ENCODE data around the gene RDH11. TPM values are rescaled to one million over a fixed set of nuclear protein-coding genes. Genes with fewer than 3 reads are reported as not detected.

The RDH11 gene, protein sequence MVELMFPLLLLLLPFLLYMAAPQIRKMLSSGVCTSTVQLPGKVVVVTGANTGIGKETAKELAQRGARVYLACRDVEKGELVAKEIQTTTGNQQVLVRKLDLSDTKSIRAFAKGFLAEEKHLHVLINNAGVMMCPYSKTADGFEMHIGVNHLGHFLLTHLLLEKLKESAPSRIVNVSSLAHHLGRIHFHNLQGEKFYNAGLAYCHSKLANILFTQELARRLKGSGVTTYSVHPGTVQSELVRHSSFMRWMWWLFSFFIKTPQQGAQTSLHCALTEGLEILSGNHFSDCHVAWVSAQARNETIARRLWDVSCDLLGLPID
- total RNA-seq: 10 to 100 TPM; 36.0 to 44.1 (median 38.3) TPM
- long read RNA-seq, donor 1, transcript RDH11-201 (7 exons, 2,588 nt): major isoform, 30 of 47 reads
- long read RNA-seq, donor 1, partial matches to known transcripts: 10 of 47 reads
- long read RNA-seq, donor 1, other reads (novel, unspliced or antisense): 4 of 47 reads
- long read RNA-seq, donor 2, transcript RDH11-201 (7 exons, 2,588 nt): major isoform, 43 of 54 reads
- long read RNA-seq, donor 2, partial matches to known transcripts: 1 of 54 reads
- long read RNA-seq, donor 2, other reads (novel, unspliced or antisense): 9 of 54 reads

DNA sequence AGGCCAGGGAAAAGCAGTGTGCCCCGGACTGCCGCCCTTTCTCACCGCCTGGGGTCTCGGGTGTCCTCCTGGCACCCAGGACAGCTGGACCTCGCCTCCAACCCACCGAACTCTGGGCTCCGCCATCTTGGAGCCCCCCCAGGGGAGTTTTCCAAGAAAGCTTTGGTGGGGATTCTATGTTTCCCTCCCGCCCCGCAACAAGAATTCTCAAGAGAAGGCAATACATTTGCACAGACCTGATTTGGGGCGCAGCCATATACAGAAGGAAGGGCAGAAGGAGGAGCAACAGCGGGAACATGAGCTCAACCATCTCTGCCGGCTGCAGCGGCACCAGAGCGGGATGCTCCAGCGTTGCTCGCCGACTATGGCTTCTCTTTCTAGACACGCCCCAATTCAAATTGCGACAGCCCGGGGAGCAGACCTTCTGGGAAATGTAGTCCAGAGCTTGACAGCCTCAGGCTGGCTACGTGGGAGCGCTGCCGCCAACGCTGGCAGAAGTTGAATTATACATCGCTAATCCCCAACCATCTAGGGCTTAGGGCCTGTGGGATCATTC, at the start of gene RDH11:
Gene RDH11, minus strand, starts transcription at position 371 of the 556 bp plus-strand sequence. Its CDS starts 61 bp downstream, at position 310.
- Histone ChIP-seq H3K4me1 (ENCODE audit: low read depth) (no peaks in the 10 kb centered on the region), H3K4me3 (peak within 1 kb of the TSS; percentile 42), H3K36me3 (ENCODE audit: low read depth) (no peaks in the 10 kb centered on the region), H3K9me3 (no peaks in the 10 kb centered on the region)
- peak; percentile 95 for ATAC-seq
- intact Hi-C loops (cut with DNase I, micrococcal nuclease): no loop called here
- DNase-seq: peak; percentile 86 to 91 (median 90)
- TF ChIP-seq, protein P1, sequence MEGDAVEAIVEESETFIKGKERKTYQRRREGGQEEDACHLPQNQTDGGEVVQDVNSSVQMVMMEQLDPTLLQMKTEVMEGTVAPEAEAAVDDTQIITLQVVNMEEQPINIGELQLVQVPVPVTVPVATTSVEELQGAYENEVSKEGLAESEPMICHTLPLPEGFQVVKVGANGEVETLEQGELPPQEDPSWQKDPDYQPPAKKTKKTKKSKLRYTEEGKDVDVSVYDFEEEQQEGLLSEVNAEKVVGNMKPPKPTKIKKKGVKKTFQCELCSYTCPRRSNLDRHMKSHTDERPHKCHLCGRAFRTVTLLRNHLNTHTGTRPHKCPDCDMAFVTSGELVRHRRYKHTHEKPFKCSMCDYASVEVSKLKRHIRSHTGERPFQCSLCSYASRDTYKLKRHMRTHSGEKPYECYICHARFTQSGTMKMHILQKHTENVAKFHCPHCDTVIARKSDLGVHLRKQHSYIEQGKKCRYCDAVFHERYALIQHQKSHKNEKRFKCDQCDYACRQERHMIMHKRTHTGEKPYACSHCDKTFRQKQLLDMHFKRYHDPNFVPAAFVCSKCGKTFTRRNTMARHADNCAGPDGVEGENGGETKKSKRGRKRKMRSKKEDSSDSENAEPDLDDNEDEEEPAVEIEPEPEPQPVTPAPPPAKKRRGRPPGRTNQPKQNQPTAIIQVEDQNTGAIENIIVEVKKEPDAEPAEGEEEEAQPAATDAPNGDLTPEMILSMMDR (IDR thresholded peaks at IDR 0.05): no peak

DNA sequence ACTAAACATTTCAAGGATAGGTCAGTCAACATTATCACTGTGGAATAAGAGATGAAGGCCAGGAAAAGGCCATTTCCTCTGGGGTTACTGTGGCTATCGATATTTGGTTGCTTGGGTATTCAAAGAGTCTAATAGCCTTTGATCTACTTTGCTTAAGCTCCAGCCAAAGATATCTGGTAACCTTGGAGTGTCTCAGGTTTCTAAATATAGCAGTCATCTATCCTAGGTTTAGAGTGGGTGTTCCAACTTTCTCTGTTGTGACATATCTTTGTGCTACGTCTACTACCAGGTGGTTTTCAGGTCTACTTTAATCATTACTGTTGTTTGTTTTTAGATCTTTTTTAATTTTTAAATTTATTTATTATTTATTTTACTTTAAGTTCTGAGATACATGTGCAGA, 48.5 kb upstream of the RDH11 start:
- TF ChIP-seq, protein P1 (IDR thresholded peaks at IDR 0.05): no peak
- H3K4me1 ChIP-seq (ENCODE audit: low read depth): no peaks in the 10 kb centered on the region
- intact Hi-C loops (cut with DNase I, micrococcal nuclease): no loop called here
- H3K36me3 ChIP-seq (ENCODE audit: low read depth): no peaks in the 10 kb centered on the region
- H3K4me3 ChIP-seq: no peak overlapping the region
- DNase-seq (no peak), ATAC-seq (no peak)
- no peaks in the 10 kb centered on the region for H3K9me3 ChIP-seq

DNA sequence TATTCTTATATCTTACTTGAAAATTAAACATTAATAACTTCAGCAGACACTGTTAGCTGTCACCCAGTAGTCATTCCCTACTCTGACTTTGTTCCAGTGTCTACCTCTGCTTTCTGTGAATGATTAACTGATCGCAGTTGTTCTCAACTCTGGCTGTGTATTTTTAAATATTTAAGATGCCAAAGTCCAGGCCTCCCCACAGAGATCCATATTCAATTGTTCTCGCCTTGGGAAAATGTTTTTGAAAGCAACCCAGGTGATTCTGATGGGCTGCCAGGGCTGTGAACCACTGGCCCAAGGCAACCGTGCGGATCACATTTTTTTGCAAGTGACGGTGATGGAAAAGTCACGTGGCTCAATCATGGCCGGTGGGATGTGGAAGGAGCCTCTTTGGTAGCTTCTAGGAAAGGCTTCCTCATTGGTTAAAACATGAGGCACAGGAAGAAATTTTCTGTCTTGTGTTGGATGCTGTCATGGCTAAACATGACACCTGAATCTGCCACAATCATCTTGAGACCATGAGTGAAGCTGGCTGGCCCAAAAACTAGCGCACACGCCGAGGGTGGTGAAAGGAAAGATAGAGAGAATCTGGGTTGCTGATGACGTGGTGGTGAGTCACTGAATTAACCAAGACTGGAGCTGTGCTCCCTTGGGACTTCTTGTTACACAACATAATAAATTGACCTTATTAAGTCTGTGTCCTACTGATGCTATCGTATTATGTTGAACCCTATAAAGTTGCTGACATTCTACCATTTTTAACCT, 43.4 kb upstream of the RDH11 start:
- H3K36me3 ChIP-seq (ENCODE audit: low read depth): no peaks in the 10 kb centered on the region
- peak; percentile 92 for ATAC-seq
- TF ChIP-seq, protein P1 (IDR thresholded peaks at IDR 0.05): no peak
- no peaks in the 10 kb centered on the region for H3K4me1 ChIP-seq (ENCODE audit: low read depth)
- peak in 2 of 3 donors; percentile 55 to 59 for DNase-seq
- no peaks in the 10 kb centered on the region for H3K9me3 ChIP-seq
- intact Hi-C loops (cut with DNase I, micrococcal nuclease): no loop called here
- no peak overlapping the region for H3K4me3 ChIP-seq

DNA sequence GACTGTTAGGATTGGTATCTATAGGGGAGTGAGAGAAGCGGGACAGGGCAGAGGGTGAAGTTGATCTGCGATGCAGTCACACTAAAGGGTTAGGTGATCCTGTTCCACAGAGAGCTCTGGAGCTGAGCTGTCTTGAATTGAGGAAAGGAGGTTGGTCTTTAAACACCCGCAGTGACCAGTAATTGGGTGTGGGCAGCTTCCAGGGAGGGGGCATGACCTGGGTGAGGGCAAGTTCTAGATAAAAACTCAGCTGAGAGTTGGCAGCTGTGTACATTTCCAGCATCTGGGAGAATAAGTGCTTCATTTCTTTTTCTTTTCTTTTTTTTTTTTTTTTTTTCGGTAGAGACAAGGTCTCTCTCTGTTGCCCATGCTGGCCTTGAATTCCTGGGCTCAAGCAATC, 41.2 kb upstream of the RDH11 start:
- TF ChIP-seq, protein P1 (IDR thresholded peaks at IDR 0.05): no peak
- intact Hi-C loops (cut with DNase I, micrococcal nuclease): no loop called here
- DNase-seq (peak in 1 of 3 donors; percentile 23), ATAC-seq (peak; percentile 42)
- Histone ChIP-seq H3K4me1 (ENCODE audit: low read depth) (no peaks in the 10 kb centered on the region), H3K9me3 (no peaks in the 10 kb centered on the region), H3K4me3 (no peak overlapping the region), H3K36me3 (ENCODE audit: low read depth) (no peaks in the 10 kb centered on the region)

DNA sequence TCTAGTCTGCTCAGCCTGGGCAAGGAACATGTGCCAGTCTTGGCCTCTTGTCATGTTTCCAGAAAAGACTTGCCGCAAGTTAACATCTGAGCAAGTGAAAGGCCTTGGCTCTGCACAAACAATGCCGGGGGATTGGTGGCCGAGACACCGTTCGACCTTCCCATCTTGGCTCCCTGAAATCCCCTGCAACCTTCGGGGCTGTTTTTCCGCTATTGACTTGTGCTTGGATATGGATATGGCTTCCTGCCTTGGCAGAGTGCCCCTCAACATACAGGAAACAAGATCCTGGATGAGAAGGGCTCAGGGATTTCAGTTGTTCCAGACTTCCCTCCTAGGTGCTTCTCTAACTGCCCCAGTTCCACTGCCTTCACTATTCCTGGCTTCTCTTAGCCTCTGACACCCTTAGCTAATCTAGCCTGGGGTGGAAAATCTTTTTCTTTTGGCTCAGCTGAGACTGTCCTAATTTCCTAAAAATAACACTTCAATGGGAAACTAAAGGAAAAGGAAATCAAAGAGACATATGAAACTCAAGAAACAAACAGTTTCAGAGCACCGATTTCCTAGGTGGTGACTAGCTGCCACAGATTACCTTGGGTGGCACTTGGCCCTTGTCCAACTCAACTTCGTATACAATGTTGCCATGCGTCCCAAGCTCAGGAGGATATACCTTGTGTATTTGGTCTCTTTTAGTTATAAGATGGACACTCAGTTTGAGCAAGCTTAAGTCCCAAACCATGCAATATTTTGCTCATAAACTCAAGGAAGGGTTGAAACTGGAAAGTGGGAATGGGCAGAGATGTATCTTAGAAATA, 40.0 kb upstream of the RDH11 start:
- Histone ChIP-seq H3K4me1 (ENCODE audit: low read depth) (no peaks in the 10 kb centered on the region), H3K36me3 (ENCODE audit: low read depth) (no peaks in the 10 kb centered on the region), H3K9me3 (no peaks in the 10 kb centered on the region), H3K4me3 (no peak overlapping the region)
- intact Hi-C loops (cut with DNase I, micrococcal nuclease): no loop called here
- DNase-seq: peak in 1 of 3 donors; percentile 44
- no peak for ATAC-seq
- TF ChIP-seq, protein P1 (IDR thresholded peaks at IDR 0.05): no peak
